Measurements from ENCODE around the gene PCDHGA1. TPM values are rescaled to one million over a fixed set of nuclear protein-coding genes. Genes with fewer than 3 reads are reported as not detected.

PCDHGA1 gene
- total RNA-seq, 1 donor from 2014 or later, result 1.5 TPM

DNA sequence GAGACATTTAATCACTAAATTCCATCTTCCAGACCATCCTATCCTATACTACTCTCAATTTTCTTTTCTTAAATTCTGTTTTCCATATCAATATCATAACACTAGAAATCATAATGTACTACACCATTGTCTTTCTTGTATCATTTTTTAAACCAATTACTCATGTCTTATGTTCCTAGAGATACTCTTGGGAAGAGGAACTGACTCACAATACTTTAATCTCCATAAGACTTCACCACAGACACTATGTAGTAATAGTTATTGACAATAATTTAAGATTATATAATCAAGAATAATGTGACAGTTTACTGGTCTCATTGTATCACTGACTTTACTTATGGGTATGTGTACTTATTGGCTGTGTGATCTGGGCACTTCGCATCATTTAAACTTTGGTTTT, 202.4 kb downstream of the PCDHGA1 start:
- Histone ChIP-seq H3K36me3 (no peaks in the 10 kb centered on the region), H3K4me1 (no peaks in the 10 kb centered on the region), H3K27ac (no peak overlapping the region), H3K9me3 (ENCODE audit: low read depth) (no peaks in the 10 kb centered on the region), H3K9ac (no peak overlapping the region), H2AFZ (replicated peaks) (no peak overlapping the region), H4K20me1 (ENCODE audit: low read depth) (no peaks in the 10 kb centered on the region), H3K79me2 (ENCODE audit: low read depth) (no peaks in the 10 kb centered on the region), H3K27me3 (no peaks in the 10 kb centered on the region), H3K4me3 (no peak overlapping the region), H3K4me2 (no peak overlapping the region), H3F3A (ENCODE audit: low read depth) (no peaks in the 10 kb centered on the region)
- no peak for TF ChIP-seq EZH2phosphoT487 (IDR thresholded peaks at IDR 0.05)
- TF ChIP-seq CTCF (IDR thresholded peaks at IDR 0.05), result no peak
- no peak for TF ChIP-seq EZH2 (IDR thresholded peaks at IDR 0.05)
- no peak for DNase-seq (ENCODE audit: low spot score)
- no peak overlapping the region for H3K27ac Mint-ChIP-seq
- H3K36me3 Mint-ChIP-seq, result peaks cover 25% of the 10 kb centered on the region
- H3K4me1 Mint-ChIP-seq, result peaks cover 4% of the 10 kb centered on the region
- H3K4me3 Mint-ChIP-seq, result no peak overlapping the region
- no peaks in the 10 kb centered on the region for H3K9me3 Mint-ChIP-seq
- no peaks in the 10 kb centered on the region for H3K27me3 Mint-ChIP-seq (ENCODE audit: insufficient read depth, low read depth)

DNA sequence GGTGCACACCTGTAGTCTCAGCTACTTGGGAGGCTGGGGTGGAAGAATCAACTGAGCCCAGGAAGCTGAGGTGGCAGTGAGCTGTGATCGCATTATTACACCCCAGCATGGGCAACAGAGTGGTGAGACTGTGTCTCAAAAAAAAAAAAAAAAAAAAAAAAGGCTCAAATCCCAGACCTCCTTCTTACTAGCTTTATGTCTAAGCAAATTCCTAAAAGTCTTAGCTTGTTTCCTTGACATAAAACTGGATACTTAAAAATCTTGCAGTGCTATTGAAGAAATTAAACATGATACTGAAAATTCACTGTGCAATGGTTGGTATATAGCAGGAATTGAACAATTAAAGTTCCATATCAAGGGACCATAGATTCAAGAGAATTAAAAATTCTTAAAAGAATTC, 203.6 kb downstream of the PCDHGA1 start:
- Histone ChIP-seq H3K4me2 (no peak overlapping the region), H3K27me3 (no peaks in the 10 kb centered on the region), H3K79me2 (ENCODE audit: low read depth) (no peaks in the 10 kb centered on the region), H4K20me1 (ENCODE audit: low read depth) (no peaks in the 10 kb centered on the region), H3K4me1 (no peaks in the 10 kb centered on the region), H3K36me3 (no peaks in the 10 kb centered on the region), H3F3A (ENCODE audit: low read depth) (no peaks in the 10 kb centered on the region), H3K9me3 (ENCODE audit: low read depth) (no peaks in the 10 kb centered on the region), H3K9ac (no peak overlapping the region), H2AFZ (replicated peaks) (no peak overlapping the region), H3K27ac (no peak overlapping the region), H3K4me3 (no peak overlapping the region)
- Mint-ChIP-seq H3K4me1 (peaks cover 4% of the 10 kb centered on the region), H3K27me3 (ENCODE audit: insufficient read depth, low read depth) (no peaks in the 10 kb centered on the region), H3K9me3 (no peaks in the 10 kb centered on the region), H3K4me3 (no peak overlapping the region), H3K36me3 (peaks cover 17% of the 10 kb centered on the region), H3K27ac (no peak overlapping the region)
- DNase-seq (ENCODE audit: low spot score), result no peak
- TF ChIP-seq EZH2phosphoT487 (IDR thresholded peaks at IDR 0.05) (no peak), EZH2 (IDR thresholded peaks at IDR 0.05) (no peak), CTCF (IDR thresholded peaks at IDR 0.05) (no peak)

DNA sequence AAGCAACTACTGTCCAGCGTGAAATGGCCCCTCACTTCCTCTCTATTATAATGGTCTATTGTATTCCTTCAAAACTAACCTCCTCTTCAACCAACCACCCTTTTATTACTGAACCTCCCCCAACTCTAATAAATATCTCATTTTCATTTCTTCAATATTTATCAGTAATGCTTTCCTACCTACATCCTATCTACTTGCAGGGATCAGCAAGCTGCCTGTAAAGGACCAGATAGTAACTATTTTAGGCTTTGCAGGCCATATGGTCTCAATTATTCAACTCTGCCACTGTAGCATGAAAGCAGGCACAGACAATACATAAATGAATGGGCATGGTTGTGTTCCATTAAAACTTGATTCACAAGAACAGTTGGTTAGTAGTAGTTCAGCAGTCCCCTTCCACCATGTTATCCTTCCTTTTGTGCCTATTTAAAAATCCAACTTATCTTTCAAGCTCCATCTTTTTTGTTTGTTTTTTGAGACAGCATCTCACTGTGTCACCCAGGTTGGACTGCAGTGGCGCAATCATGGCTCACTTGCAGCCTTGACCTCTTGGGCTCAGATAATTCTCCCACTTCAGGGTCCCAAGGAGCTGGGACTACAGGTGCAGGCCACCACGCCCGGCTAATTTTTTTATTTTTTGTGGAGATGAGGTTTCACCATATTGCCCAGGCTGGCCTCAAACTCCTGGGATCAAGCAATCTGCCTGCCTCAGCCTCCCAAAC, 204.3 kb downstream of the PCDHGA1 start:
- H3K9me3 Mint-ChIP-seq, result no peaks in the 10 kb centered on the region
- no peak for TF ChIP-seq EZH2 (IDR thresholded peaks at IDR 0.05)
- no peak for TF ChIP-seq EZH2phosphoT487 (IDR thresholded peaks at IDR 0.05)
- TF ChIP-seq CTCF (IDR thresholded peaks at IDR 0.05), result no peak
- no peak for DNase-seq (ENCODE audit: low spot score)
- Histone ChIP-seq H3K27ac (no peak overlapping the region), H2AFZ (replicated peaks) (no peak overlapping the region), H3K27me3 (no peaks in the 10 kb centered on the region), H3K4me1 (no peaks in the 10 kb centered on the region), H3K79me2 (ENCODE audit: low read depth) (no peaks in the 10 kb centered on the region), H3K9me3 (ENCODE audit: low read depth) (no peaks in the 10 kb centered on the region), H3F3A (ENCODE audit: low read depth) (no peaks in the 10 kb centered on the region), H4K20me1 (ENCODE audit: low read depth) (no peaks in the 10 kb centered on the region), H3K4me3 (no peak overlapping the region), H3K9ac (no peak overlapping the region), H3K36me3 (no peaks in the 10 kb centered on the region), H3K4me2 (no peak overlapping the region)
- no peak overlapping the region for H3K27ac Mint-ChIP-seq
- peaks cover 4% of the 10 kb centered on the region for H3K4me1 Mint-ChIP-seq
- H3K36me3 Mint-ChIP-seq, result peaks cover 18% of the 10 kb centered on the region
- H3K4me3 Mint-ChIP-seq, result no peak overlapping the region
- H3K27me3 Mint-ChIP-seq (ENCODE audit: insufficient read depth, low read depth), result no peaks in the 10 kb centered on the region
